ENCODE measurements around the gene KRTAP23-1.

KRTAP23-1 gene

DNA sequence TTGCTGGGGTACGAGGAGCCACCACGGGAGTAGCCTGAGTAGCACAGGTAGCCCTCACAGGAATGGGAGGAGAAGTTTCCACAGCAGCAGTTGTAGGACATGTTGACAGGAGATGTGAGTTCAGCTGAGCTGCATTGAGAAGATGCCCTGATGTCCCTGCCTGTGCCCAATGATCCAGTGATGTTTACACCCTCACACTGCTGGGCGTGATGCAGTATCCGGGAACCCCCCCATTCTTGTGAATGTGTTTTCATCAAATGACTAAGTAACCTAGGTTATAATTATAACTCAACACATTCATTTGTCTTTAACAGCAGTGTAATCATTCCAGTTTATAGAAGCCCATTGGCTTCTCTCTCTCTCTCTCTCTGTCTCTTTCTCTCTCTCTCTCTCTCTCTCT, at the start of gene KRTAP23-1:
Gene KRTAP23-1 (minus strand): TSS at position 101 of the 400 bp plus-strand sequence. CDS start 0 bp downstream, at position 101.
- no peak for DNase-seq

- DNase-seq, result no peak
Observed at GRCh38 chr21:30395731-30396130, 47.3 kb upstream of the KRTAP23-1 start, which contains the start of gene KRTAP13-1. KRTAP13-1 (plus strand) TSS chr21:30396031; CDS start chr21:30396087, 56 bp downstream.

GRCh38 chr21:30391492-30392025, 43.2 kb upstream of the KRTAP23-1 start:
- DNase-seq, result no peak

- DNase-seq, result no peak
Observed at GRCh38 chr21:30382201-30382600, 33.8 kb upstream of the KRTAP23-1 start.

DNA sequence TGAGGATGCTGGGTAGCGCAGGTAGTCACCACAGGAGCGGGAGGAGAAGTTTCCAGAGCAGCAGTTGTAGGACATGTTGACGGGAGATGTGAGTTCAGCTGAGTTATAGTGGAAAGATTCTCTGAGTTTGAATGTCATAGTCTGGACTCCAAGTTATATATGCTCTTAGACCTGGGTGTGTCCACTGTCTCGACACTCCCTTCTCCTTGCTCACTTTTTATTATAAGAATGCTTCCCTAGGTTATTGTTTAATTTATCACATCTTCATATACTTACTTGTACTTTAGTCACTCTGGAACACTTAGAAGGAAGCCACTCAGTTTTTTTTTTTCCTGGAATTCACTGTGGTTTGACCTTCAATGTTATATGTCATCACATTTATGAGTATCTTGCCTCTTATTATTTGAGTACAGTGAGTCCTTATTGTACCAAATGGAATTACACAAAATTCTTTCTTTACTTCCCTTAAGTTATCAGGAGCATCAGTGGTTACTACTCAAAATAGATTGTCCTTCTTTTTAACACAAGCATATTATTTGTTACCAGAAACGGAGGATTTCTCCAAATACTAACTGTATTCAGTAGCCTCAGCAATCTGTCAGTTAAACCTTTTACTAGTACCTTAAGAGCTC, 23.8 kb upstream of the KRTAP23-1 start, which contains the start of gene KRTAP13-2:
Gene KRTAP13-2 (minus strand): TSS at position 133 of the 632 bp plus-strand sequence. CDS start 58 bp downstream, at position 75.
- DNase-seq, result no peak

- no peak for DNase-seq
Observed at GRCh38 chr21:30355906-30356305, 7.5 kb upstream of the KRTAP23-1 start.

DNA sequence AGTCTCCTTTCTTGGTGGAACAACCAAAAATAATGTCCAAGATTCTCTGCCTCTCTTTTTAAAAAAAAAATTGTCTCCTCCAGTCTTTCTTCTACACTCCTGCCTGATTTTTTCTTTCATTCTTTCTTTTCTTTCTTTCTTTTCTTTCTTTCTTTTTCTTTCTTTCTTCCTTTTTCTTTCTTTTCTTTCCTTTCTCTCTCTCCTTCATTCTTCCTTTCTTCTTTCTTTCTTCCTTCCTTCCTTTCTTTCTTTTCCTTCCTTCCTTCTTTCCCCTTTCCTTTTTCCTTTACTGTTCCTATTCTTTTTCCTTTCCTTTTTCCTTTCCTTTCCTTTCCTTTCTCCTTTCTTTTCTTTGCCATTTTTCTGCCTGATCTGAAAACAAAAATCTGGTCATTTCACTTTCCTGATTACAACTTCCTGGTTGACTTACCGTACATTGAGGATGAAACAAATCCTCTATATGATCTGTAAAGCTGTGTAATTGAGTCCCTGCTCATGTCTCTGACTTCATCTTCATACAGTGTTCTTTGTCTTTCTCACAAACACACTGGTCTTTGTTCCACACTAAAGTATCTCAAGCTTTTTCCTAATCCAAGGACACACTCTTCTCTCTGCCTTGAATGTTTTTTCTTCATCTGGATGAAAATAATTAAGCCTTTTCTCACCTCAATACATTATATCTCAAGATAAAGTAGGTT, 6.1 kb upstream of the KRTAP23-1 start:
- no peak for DNase-seq

DNA sequence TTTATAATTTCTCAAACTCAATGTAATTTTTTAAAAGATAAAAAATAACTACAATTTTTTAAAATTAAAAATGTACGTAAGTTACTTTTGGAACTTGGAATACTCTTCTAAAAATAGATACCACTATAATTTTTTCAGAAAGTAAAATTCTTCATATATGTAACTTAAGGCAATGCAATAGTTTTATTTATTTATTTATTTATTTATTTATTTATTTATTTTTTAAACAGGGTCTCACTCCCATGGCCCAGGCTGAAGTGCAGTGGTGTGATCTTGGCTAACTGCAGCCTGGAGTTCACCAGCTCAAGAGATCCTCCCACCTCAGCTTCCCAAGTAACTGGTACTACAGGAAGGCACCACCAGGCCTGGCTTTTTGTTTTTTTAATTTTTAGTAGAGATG, 3.1 kb upstream of the KRTAP23-1 start:
- DNase-seq, result no peak

DNA sequence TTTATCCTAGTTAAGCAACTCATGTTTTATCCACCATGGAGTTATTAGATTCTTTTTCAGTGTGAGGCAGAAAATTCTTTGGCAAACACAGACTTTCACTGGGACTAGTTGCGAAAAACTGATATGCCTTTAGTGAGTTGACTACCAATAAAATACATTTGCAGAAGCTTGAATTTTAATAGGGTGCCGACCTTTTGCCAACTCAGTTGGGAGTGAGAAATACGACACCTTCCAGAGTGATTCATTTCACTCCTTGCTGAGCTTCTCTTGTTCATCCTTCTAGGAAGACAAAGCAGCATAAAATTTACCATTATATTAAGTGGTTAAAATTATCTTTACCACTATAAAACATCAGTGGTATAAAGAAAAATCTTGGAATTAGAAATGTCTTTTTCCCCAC, 1.2 kb upstream of the KRTAP23-1 start:
- DNase-seq, result no peak

DNA sequence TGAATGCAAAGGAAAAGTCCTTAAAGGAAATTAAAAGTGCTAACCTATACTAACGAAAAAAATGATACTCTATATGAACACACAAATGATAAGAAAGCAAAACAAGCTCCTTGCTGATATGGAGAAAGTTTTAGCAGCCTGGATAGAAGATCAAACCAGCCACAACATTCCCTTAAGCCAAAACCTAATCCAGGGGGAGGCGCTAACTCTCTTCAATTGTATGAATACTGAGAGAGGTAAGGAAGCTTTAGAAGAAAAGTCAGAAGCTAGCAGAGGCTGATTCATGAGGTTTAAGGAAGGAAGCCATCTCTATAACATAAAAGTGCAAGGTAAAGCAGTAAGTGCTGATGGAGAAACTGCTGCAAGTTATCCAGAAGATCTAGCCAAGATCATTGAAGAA, 3.4 kb downstream of the KRTAP23-1 start:
- no peak for DNase-seq

- no peak for DNase-seq
Observed at GRCh38 chr21:30340714-30341573, 7.5 kb downstream of the KRTAP23-1 start.

DNA sequence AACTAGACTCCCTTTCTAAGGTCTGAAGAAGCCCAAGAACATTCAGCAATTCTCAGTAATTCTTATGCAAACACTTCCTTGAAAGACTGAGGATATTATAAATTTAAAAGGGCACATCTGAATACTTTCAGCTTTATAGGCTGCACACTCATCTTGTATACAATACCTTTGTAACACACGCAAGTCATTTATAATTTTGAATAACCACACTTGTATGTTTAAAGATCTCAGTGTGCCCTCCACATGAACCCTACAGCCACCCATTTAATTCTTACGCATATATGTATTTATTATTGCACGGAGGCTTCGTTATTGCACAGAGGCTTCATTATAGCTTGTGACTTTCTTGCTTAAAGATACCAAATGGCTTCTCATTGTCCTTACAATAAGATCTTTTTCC, 9.7 kb downstream of the KRTAP23-1 start:
- DNase-seq, result no peak

DNA sequence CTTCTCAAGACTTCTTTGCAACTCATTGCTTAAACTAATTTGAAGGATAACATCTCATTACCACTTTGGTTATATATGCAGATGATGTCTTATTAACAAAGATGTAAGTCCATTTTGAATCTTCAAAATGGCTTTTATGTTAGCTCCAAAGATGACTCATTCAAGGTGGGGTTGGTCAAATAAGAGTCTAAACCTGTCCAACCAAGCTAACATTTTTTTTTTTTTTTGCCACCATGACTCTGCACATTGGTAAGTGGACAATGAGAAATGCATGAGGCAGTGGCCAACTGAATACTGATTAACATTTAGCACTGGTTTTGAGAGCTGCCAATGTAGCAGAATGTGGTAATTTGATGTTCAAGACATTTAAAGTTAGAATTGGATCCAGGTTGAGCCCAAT, 10.6 kb downstream of the KRTAP23-1 start:
- DNase-seq, result no peak

DNA sequence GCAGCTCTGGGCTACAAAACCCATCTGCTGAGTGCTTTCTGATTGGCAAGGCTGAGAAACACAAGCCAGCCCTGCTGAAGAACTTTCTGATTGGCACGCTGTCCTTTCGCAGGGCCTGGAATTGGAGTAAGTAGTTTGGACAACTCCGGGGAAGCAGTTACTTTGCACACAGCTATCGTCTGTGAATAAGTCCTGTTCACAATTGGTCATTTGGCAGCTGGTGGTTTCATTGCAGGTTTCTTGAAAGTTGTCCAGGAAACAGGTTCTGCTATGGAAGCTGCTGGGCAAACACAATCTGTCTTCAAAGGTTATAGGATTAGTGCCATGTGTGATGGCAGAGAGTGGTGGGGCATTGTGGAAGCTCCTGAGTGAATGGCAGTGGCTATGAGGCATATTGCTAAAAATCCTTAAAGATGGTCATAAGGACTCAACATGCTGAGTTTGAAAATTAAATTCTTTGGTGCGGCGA, 11.1 kb downstream of the KRTAP23-1 start, which contains the start of gene KRTAP27-1:
Gene KRTAP27-1 (minus strand): TSS at position 419 of the 469 bp plus-strand sequence. CDS start 26 bp downstream, at position 393.
- DNase-seq, result no peak

DNA sequence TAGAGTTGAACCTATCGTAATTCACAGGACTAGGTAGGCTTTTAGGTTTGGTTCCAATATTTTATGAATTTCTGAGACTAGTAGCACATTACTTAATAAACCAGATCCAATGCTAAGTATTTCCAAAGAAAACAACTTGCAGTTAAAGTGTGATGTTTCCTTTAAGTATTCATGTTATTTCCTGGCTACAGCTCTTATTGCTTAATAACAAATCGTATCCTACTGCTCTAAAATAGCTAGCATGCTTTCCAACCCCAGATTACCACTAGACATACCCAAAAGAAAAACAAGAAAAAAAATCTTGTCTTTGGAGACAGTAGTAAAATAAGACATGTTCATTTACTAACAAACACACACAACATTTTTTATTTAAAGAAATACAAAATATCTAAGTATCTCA, 11.8 kb downstream of the KRTAP23-1 start:
- DNase-seq, result no peak

GRCh38 chr21:30333736-30334135, 14.7 kb downstream of the KRTAP23-1 start:
- no peak for DNase-seq

DNA sequence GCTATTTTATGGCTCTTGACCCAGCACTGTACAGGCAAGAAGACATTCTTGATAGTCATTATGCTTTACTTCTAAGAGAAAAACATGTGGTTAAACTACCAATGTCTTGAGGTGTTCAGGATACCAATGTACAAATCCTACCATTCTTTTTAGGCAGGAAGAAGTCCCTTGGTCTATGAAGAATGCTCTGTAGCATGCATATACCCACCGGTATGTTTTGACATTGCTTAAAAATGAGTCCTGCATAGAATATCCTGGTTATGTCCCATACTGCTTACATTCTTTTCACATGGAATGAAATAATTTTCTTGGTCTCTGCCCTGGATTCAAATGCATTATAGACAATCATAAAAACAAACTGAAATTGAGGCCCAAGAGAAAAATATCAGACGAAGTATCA, 15.7 kb downstream of the KRTAP23-1 start:
- no peak for DNase-seq

GRCh38 chr21:30329203-30329875, 19.1 kb downstream of the KRTAP23-1 start:
- DNase-seq, result no peak

GRCh38 chr21:30326390-30326789, 22.0 kb downstream of the KRTAP23-1 start:
- DNase-seq, result no peak

GRCh38 chr21:30320215-30320614, 28.2 kb downstream of the KRTAP23-1 start, which contains the start of gene KRTAP26-1:
KRTAP26-1 (minus strand) TSS chr21:30320315; CDS start chr21:30320035, 280 bp downstream.
- no peak for DNase-seq

- no peak for DNase-seq
Observed at GRCh38 chr21:30315701-30316100, 32.7 kb downstream of the KRTAP23-1 start.

- DNase-seq, result no peak
Observed at GRCh38 chr21:30306884-30307283, 41.5 kb downstream of the KRTAP23-1 start.
